ENCODE measurements around the gene SORCS3. TPM values are rescaled to one million over a fixed set of nuclear protein-coding genes. Genes with fewer than 3 reads are reported as not detected.

The SORCS3 gene
- total and polyA plus RNA-seq, 7 donors = 0.15 to 1.1 (median 0.33) TPM; not detected in 2

DNA sequence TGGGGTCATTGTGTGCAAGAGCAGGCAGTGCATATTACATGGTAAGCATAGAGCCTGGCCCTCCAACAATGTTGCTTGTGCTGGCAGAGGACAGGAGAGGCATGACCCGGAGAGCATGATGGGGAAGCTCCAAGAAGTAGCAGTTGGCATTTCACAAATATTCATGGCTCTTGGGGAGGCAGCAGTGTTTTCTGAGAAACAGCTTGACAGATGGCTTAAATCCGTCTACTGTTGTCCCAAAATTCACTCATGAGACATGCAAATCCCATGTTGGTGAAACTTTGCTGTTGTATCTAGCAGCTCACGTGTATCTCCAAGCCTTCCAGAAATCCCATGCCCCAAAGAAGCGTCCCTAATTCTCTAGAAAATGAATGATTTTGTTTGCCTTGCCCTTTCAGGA, 487.0 kb downstream of the SORCS3 start:
- TF ChIP-seq, protein P1, sequence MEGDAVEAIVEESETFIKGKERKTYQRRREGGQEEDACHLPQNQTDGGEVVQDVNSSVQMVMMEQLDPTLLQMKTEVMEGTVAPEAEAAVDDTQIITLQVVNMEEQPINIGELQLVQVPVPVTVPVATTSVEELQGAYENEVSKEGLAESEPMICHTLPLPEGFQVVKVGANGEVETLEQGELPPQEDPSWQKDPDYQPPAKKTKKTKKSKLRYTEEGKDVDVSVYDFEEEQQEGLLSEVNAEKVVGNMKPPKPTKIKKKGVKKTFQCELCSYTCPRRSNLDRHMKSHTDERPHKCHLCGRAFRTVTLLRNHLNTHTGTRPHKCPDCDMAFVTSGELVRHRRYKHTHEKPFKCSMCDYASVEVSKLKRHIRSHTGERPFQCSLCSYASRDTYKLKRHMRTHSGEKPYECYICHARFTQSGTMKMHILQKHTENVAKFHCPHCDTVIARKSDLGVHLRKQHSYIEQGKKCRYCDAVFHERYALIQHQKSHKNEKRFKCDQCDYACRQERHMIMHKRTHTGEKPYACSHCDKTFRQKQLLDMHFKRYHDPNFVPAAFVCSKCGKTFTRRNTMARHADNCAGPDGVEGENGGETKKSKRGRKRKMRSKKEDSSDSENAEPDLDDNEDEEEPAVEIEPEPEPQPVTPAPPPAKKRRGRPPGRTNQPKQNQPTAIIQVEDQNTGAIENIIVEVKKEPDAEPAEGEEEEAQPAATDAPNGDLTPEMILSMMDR (IDR thresholded peaks at IDR 0.05) = no peak
- no peak for TF ChIP-seq POLR2A (IDR thresholded peaks at IDR 0.05)
- no peak for DNase-seq
- H3K4me1 ChIP-seq = no peaks in the 10 kb centered on the region
- intact Hi-C loops (cut with DNase I) = no loop called here
- H3K9me3 ChIP-seq = no peaks in the 10 kb centered on the region
- H3K27me3 ChIP-seq = no peaks in the 10 kb centered on the region
- H3K27ac ChIP-seq = no peak overlapping the region
- H3K36me3 ChIP-seq = no peaks in the 10 kb centered on the region
- H3K4me3 ChIP-seq = no peak overlapping the region
- WGBS, 2 donors = 84 to 86% methylated on average over 4 of the region's 4 CpGs

DNA sequence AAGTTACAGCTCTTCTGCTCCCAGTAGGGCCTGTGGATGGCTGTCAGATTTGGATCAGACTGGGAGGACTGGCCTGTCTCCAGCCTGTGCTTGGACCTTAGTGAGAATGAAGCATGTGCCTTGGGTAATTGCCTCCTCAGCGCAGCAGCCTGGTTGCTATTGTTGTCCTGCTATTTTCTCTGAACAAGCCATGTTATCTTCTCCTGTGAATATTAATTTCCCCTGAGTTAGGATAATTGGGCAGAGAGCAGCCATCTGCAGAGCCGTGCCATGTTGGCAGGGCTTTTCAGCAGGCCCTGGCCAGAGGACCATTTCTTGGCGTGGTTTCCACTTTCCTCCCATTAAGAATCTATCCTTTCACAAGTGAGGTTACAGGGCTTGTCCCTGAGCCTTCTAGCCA, 497.3 kb downstream of the SORCS3 start:
- no peak overlapping the region for H3K4me3 ChIP-seq
- H3K9me3 ChIP-seq = no peaks in the 10 kb centered on the region
- DNase-seq = no peak
- no peaks in the 10 kb centered on the region for H3K4me1 ChIP-seq
- H3K27me3 ChIP-seq = no peaks in the 10 kb centered on the region
- intact Hi-C loops (cut with DNase I) = no loop called here
- H3K36me3 ChIP-seq = no peaks in the 10 kb centered on the region
- 84 to 88% methylated on average over 3 of the region's 3 CpGs for WGBS, 2 donors
- TF ChIP-seq, protein P1 (IDR thresholded peaks at IDR 0.05) = no peak
- TF ChIP-seq POLR2AphosphoS5 (IDR thresholded peaks at IDR 0.05) (no peak), EP300 (IDR thresholded peaks at IDR 0.05) (no peak), POLR2A (IDR thresholded peaks at IDR 0.05) (no peak)
- no peak overlapping the region for H3K27ac ChIP-seq

DNA sequence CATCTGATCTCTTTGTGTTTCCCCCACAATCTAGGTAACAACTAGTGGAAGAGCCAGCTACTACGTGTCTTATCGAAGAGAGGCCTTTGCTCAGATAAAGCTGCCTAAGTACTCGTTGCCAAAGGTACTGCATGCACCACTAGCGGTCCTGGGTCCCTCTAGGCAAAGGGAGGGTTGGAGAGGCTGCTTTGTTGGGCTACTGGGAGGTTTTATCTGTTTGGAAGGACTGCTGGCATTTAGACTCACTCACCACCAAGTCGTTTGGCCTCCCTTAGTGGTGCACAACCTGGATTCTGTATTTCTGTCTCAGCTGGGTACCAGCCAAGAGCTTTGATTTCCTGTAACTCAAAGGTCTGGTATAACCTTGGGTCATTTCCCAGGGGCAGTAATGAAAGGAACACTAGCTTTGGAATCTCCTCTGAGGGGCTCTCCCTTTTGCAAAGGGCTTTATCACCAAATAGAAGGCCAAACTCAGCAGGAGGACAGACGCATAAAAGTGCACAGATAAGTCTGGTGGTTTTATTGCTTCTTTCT, 498.3 kb downstream of the SORCS3 start:
- Histone ChIP-seq H3K27ac (no peak overlapping the region), H3K27me3 (no peaks in the 10 kb centered on the region), H3K4me3 (no peak overlapping the region), H3K4me1 (no peaks in the 10 kb centered on the region), H3K36me3 (no peaks in the 10 kb centered on the region), H3K9me3 (no peaks in the 10 kb centered on the region)
- intact Hi-C loops (cut with DNase I) = no loop called here
- TF ChIP-seq EP300 (IDR thresholded peaks at IDR 0.05) = no peak
- TF ChIP-seq, protein P1 (IDR thresholded peaks at IDR 0.05) = no peak
- no peak for TF ChIP-seq POLR2AphosphoS5 (IDR thresholded peaks at IDR 0.05)
- no peak for TF ChIP-seq POLR2A (IDR thresholded peaks at IDR 0.05)
- 79 to 81% methylated on average over 6 of the region's 6 CpGs for WGBS, 2 donors
- no peak for DNase-seq

DNA sequence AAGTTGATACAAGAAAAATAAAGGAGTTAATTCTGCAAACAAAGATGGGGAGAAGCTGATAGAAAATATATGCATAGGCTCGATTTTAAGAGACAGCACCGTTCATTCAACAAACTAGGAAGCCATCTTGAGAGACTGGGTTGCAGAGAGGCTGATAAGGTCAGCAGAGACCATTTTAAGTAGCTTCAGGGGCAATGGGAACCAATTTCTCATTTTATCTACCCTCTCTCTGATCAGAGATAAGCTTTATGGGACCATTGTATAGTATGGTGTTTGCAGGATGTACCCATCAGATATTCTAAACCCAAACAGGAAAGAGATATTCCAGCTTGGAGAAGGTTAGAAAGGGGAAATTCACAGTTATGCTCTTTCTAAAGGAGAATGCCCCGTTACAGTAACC, 499.5 kb downstream of the SORCS3 start:
- intact Hi-C loops (cut with DNase I) = no loop called here
- no peak overlapping the region for H3K27ac ChIP-seq
- TF ChIP-seq, protein P1 (IDR thresholded peaks at IDR 0.05) = no peak
- no peak for TF ChIP-seq POLR2AphosphoS5 (IDR thresholded peaks at IDR 0.05)
- TF ChIP-seq POLR2A (IDR thresholded peaks at IDR 0.05) = no peak
- no peak for TF ChIP-seq EP300 (IDR thresholded peaks at IDR 0.05)
- no peaks in the 10 kb centered on the region for H3K4me1 ChIP-seq
- H3K36me3 ChIP-seq = no peaks in the 10 kb centered on the region
- DNase-seq = no peak
- H3K27me3 ChIP-seq = no peaks in the 10 kb centered on the region
- no peak overlapping the region for H3K4me3 ChIP-seq
- H3K9me3 ChIP-seq = no peaks in the 10 kb centered on the region
- WGBS, 2 donors = 74 to 83% methylated on average over 3 of the region's 3 CpGs

DNA sequence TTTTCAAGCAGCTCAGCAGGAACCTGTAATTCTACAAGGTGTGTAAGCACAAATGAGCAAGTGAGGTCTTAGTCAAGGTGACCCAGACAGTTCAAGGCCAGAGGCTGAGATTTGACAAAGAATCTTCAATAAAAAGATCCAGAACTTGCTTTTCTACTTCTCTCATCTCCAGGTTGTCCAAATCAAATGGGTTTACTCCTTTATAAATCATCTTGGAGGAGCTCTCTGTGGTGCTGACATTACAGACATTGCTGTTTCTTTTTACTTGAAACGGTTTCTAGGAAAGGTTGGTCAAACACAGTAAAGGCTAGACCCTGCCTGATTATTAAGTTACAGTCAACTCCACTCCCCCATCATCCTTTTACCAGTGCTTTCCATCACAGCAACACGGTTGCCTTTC, 504.6 kb downstream of the SORCS3 start:
- 63 to 64% methylated on average over 2 of the region's 2 CpGs for WGBS, 2 donors

More for the DNA sequence above, 504.6 kb downstream of the SORCS3 start:
- TF ChIP-seq, protein P1 (IDR thresholded peaks at IDR 0.05) = no peak
- TF ChIP-seq POLR2A (IDR thresholded peaks at IDR 0.05) (no peak), EP300 (IDR thresholded peaks at IDR 0.05) (no peak), POLR2AphosphoS5 (IDR thresholded peaks at IDR 0.05) (no peak)
- no peak for DNase-seq
- Histone ChIP-seq H3K27me3 (no peaks in the 10 kb centered on the region), H3K36me3 (no peaks in the 10 kb centered on the region), H3K4me3 (no peak overlapping the region), H3K4me1 (no peaks in the 10 kb centered on the region), H3K9me3 (no peaks in the 10 kb centered on the region), H3K27ac (no peak overlapping the region)
- intact Hi-C loops (cut with DNase I) = no loop called here

Data from sigmoid colon (tissue), 7 donors.